ENCODE measurements around the gene EHMT1.

EHMT1 gene

GRCh38 chr9:137748311-137748710, 129.5 kb downstream of the EHMT1 start:
- no peak for DNase-seq

- no peak for DNase-seq
Measured at GRCh38 chr9:137748741-137749140, 129.9 kb downstream of the EHMT1 start.

- DNase-seq: no peak
Measured at GRCh38 chr9:137749511-137749910, 130.7 kb downstream of the EHMT1 start.

GRCh38 chr9:137750007-137750406, 131.2 kb downstream of the EHMT1 start:
- no peak for DNase-seq

GRCh38 chr9:137750566-137750965, 131.8 kb downstream of the EHMT1 start:
- no peak for DNase-seq

GRCh38 chr9:137751616-137752015, 132.8 kb downstream of the EHMT1 start:
- no peak for DNase-seq

GRCh38 chr9:137752426-137752825, 133.6 kb downstream of the EHMT1 start:
- DNase-seq: no peak

GRCh38 chr9:137753192-137753765, 134.5 kb downstream of the EHMT1 start:
- DNase-seq: no peak

GRCh38 chr9:137755261-137755927, 136.6 kb downstream of the EHMT1 start:
- DNase-seq: no peak

GRCh38 chr9:137756045-137756744, 137.4 kb downstream of the EHMT1 start:
- DNase-seq: no peak

- no peak for DNase-seq
Measured at GRCh38 chr9:137757139-137757538, 138.3 kb downstream of the EHMT1 start.

GRCh38 chr9:137757613-137758029, 138.8 kb downstream of the EHMT1 start:
- DNase-seq: no peak

- DNase-seq: no peak
Measured at GRCh38 chr9:137758067-137758466, 139.3 kb downstream of the EHMT1 start.

GRCh38 chr9:137759117-137759516, 140.3 kb downstream of the EHMT1 start:
- DNase-seq: no peak

- DNase-seq: no peak
Measured at GRCh38 chr9:137759649-137760321, 141.0 kb downstream of the EHMT1 start.

GRCh38 chr9:137760426-137760825, 141.6 kb downstream of the EHMT1 start:
- no peak for DNase-seq

- DNase-seq: no peak
Measured at GRCh38 chr9:137761032-137761431, 142.2 kb downstream of the EHMT1 start.

- DNase-seq: no peak
Measured at GRCh38 chr9:137761793-137762192, 143.0 kb downstream of the EHMT1 start.

GRCh38 chr9:137762414-137763061, 143.7 kb downstream of the EHMT1 start:
- DNase-seq: no peak

GRCh38 chr9:137763271-137763955, 144.6 kb downstream of the EHMT1 start:
- DNase-seq: no peak

- DNase-seq: no peak
Measured at GRCh38 chr9:137764171-137764671, 145.4 kb downstream of the EHMT1 start.

GRCh38 chr9:137764981-137765380, 146.2 kb downstream of the EHMT1 start:
- DNase-seq: no peak

All from AML-193 (cell line).